ENCODE data around the gene NEK4. TPM values are rescaled to one million over a fixed set of nuclear protein-coding genes. Genes with fewer than 3 reads are reported as not detected.
A peak's percentile ranks its signal among the peaks of the same experiment; 100 is the strongest.

Gene NEK4
- polyA plus RNA-seq, 1 of the 3 experiments (the other 2 are of a cell fraction), result 8.8 TPM

DNA sequence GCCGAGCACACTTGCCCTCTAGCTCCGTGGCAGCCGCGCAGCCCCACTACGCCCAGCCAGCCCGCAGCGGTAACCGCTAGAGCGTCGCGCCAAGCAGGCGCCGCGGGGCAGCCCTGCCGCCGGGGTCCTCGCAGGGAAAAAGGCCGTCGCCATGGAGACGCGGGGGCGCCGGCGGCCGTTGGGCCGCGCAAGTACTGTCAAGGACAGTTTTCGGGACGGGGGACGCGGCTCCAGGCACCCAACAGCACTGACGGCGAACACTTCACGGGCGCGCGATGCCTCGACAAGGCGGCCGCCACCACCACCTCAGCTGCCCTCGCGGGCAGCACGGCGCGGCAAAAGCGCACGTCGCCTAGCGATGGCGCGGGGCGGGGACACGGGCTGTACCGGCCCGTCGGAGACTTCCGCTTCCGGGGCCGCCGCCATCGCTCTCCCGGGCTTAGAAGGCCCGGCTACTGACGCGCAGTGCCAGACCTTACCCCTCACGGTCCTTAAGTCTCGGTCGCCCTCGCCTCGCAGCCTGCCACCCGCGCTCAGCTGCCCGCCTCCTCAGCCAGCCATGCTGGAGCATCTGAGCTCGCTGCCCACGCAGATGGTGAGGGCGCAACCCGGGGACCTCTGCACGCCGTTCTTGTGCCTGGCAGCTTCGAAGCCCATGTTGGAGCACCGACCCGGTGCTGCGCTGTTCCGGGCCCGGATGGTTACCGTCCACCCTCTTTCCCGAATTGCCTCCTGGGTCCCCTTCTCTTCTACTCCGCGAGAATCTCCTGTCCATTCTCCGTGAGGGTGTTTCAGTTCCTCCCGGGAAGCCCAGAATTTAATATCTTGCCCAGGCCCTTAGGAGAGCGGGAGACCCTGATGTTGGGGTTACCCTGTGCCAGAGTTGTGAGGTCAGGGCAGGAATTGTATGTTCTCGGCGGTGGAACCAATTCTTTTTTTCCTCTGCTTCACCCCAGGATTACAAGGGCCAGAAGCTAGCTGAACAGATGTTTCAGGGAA, 64.8 kb downstream of the NEK4 start, which contains the start of the genes GLT8D1 and SPCS1 (continued):
- TF ChIP-seq, protein P1, sequence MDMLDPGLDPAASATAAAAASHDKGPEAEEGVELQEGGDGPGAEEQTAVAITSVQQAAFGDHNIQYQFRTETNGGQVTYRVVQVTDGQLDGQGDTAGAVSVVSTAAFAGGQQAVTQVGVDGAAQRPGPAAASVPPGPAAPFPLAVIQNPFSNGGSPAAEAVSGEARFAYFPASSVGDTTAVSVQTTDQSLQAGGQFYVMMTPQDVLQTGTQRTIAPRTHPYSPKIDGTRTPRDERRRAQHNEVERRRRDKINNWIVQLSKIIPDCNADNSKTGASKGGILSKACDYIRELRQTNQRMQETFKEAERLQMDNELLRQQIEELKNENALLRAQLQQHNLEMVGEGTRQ (IDR thresholded peaks at IDR 0.05; ENCODE audit: borderline replicate concordance, low read depth, low read length), result no peak
- TF ChIP-seq SMC3 (IDR thresholded peaks at IDR 0.05; ENCODE audit: low read depth, low read length) (no peak), TEAD4 (IDR thresholded peaks at IDR 0.05; ENCODE audit: borderline replicate concordance, insufficient read depth) (no peak), RFX5 (IDR thresholded peaks at IDR 0.05; ENCODE audit: low read length) (no peak), MXI1 (IDR thresholded peaks at IDR 0.05; ENCODE audit: low read depth, low read length) (peak; percentile 89; the same call in 1 of the 2 replicates), POLR2AphosphoS5 (IDR thresholded peaks at IDR 0.05; ENCODE audit: low read depth, low read length) (peak; percentile 79), ELF1 (IDR thresholded peaks at IDR 0.05) (peak; percentile 65)
- TF ChIP-seq, protein P2, sequence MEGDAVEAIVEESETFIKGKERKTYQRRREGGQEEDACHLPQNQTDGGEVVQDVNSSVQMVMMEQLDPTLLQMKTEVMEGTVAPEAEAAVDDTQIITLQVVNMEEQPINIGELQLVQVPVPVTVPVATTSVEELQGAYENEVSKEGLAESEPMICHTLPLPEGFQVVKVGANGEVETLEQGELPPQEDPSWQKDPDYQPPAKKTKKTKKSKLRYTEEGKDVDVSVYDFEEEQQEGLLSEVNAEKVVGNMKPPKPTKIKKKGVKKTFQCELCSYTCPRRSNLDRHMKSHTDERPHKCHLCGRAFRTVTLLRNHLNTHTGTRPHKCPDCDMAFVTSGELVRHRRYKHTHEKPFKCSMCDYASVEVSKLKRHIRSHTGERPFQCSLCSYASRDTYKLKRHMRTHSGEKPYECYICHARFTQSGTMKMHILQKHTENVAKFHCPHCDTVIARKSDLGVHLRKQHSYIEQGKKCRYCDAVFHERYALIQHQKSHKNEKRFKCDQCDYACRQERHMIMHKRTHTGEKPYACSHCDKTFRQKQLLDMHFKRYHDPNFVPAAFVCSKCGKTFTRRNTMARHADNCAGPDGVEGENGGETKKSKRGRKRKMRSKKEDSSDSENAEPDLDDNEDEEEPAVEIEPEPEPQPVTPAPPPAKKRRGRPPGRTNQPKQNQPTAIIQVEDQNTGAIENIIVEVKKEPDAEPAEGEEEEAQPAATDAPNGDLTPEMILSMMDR (IDR thresholded peaks at IDR 0.05), result no peak
- TF ChIP-seq, protein P3, sequence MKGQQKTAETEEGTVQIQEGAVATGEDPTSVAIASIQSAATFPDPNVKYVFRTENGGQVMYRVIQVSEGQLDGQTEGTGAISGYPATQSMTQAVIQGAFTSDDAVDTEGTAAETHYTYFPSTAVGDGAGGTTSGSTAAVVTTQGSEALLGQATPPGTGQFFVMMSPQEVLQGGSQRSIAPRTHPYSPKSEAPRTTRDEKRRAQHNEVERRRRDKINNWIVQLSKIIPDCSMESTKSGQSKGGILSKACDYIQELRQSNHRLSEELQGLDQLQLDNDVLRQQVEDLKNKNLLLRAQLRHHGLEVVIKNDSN (IDR thresholded peaks at IDR 0.05; ENCODE audit: borderline replicate concordance, low read depth), result no peak

DNA sequence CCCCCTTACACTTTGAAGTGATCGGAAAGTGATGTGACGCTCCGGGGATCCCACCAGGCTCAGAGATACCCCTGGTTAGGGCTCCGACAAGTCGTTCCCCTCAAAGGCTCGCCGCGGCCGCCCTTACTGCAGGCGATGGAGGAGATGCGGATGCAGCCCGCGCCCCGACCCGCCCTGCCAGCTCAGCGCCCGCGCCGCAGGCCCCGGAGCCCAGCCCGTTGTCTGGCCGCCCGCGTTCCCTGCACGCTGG, 65.4 kb downstream of the NEK4 start:
- Histone ChIP-seq H3K9me3 (no peaks in the 10 kb centered on the region), H4K20me1 (ENCODE audit: insufficient read depth) (no peaks in the 10 kb centered on the region), H3K4me1 (ENCODE audit: control insufficient read depth in 1 of 2, insufficient read depth in 2 of 2, low read depth in 1 of 2, low read length in 1 of 2) (peaks cover 9 to 18% of the 10 kb centered on the region in 2 experiments), H3K36me3 (replicated peaks in 1 of 2; ENCODE audit: control insufficient read depth in 1 of 2, insufficient read depth in 2 of 2, low read length in 1 of 2) (peaks cover 10 to 25% of the 10 kb centered on the region in 2 experiments), H3F3A (replicated peaks; ENCODE audit: insufficient read depth) (peaks cover under 1% of the 10 kb centered on the region), H2AFZ (ENCODE audit: low read depth) (peak overlapping the region; percentile 95), H3K79me2 (ENCODE audit: insufficient read depth) (peaks cover 79% of the 10 kb centered on the region), H3K9ac (peak overlapping the region; percentile 85), H3K9me2 (no peaks in the 10 kb centered on the region), H3K27me3 (ENCODE audit: insufficient read depth) (no peaks in the 10 kb centered on the region), H3K27ac (ENCODE audit: low read depth in 2 of 2, low read length in 1 of 2) (peak overlapping the region; percentile 80 to 90), H3K4me3 (ENCODE audit: low read depth in 2 of 2, low read length in 1 of 2) (peak overlapping the region; percentile 79 to 84), H3K4me2 (peak overlapping the region; percentile 91)
- POLR2A ChIA-PET, result interaction anchor here (0.6 kb wide), 1 partner anchor 179 kb away, joined by 3 read pairs; no protein-coding TSS in a partner anchor
- WGBS (ENCODE audit: low lambda C conversion rate), result 0% methylated on average over 3 of the region's 25 CpGs
- DNase-seq, result no peak
- CTCF ChIA-PET, result interaction anchor here (1.0 to 2.1 kb wide), 4 partner anchors 13 to 277 kb away, joined by 3 to 6 read pairs (median 3); no protein-coding TSS in a partner anchor
- TF ChIP-seq NRF1 (IDR thresholded peaks at IDR 0.05; ENCODE audit: low read depth, low read length), result no peak
- TF ChIP-seq, protein P4, sequence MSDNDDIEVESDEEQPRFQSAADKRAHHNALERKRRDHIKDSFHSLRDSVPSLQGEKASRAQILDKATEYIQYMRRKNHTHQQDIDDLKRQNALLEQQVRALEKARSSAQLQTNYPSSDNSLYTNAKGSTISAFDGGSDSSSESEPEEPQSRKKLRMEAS (IDR thresholded peaks at IDR 0.05; ENCODE audit: low read depth), result no peak
- no peak for TF ChIP-seq RCOR1 (IDR thresholded peaks at IDR 0.05; ENCODE audit: low read length)
- TF ChIP-seq TCF12 (IDR thresholded peaks at IDR 0.05), result no peak
- no peak for TF ChIP-seq RFX5 (IDR thresholded peaks at IDR 0.05; ENCODE audit: low read length)
